Measurements from ENCODE around the gene RAP1GAP.

GRCh38 chr1:21707086-21707840 lies 38.1 kb upstream of the RAP1GAP start:
- TF ChIP-seq CTCF (conservative IDR thresholded peaks at IDR 0.05; ENCODE audit: low read length) (no peak), EZH2phosphoT487 (IDR thresholded peaks at IDR 0.05; ENCODE audit: borderline replicate concordance, low read depth, low read length) (no peak)
